A549 treated with Mapracorat at 1 μM for 4 hours (cell line): Measurements from ENCODE around the gene CNKSR1. TPM values are rescaled to one million over a fixed set of nuclear protein-coding genes. Genes with fewer than 3 reads are reported as not detected.

ENCODE experiments used
- total RNA-seq: library from RNA; stranded (reverse); fragments of 200-300 nt; extraction: Qiagen RNA extraction; gene quantifications from 5 replicates; pipeline ENCODE4 v1.2.3, GENCODE V29; 2022

Gene CNKSR1, protein sequence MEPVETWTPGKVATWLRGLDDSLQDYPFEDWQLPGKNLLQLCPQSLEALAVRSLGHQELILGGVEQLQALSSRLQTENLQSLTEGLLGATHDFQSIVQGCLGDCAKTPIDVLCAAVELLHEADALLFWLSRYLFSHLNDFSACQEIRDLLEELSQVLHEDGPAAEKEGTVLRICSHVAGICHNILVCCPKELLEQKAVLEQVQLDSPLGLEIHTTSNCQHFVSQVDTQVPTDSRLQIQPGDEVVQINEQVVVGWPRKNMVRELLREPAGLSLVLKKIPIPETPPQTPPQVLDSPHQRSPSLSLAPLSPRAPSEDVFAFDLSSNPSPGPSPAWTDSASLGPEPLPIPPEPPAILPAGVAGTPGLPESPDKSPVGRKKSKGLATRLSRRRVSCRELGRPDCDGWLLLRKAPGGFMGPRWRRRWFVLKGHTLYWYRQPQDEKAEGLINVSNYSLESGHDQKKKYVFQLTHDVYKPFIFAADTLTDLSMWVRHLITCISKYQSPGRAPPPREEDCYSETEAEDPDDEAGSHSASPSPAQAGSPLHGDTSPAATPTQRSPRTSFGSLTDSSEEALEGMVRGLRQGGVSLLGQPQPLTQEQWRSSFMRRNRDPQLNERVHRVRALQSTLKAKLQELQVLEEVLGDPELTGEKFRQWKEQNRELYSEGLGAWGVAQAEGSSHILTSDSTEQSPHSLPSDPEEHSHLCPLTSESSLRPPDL
- 0.15 to 0.58 TPM (median 0.32 TPM) in 4 of 5 replicates, not detected in the other for total RNA-seq

GRCh38 chr1:26177182-26177684, at the start of gene CNKSR1:
CNKSR1 (plus strand) TSS chr1:26177491; CDS start chr1:26177548, 57 bp downstream.

DNA sequence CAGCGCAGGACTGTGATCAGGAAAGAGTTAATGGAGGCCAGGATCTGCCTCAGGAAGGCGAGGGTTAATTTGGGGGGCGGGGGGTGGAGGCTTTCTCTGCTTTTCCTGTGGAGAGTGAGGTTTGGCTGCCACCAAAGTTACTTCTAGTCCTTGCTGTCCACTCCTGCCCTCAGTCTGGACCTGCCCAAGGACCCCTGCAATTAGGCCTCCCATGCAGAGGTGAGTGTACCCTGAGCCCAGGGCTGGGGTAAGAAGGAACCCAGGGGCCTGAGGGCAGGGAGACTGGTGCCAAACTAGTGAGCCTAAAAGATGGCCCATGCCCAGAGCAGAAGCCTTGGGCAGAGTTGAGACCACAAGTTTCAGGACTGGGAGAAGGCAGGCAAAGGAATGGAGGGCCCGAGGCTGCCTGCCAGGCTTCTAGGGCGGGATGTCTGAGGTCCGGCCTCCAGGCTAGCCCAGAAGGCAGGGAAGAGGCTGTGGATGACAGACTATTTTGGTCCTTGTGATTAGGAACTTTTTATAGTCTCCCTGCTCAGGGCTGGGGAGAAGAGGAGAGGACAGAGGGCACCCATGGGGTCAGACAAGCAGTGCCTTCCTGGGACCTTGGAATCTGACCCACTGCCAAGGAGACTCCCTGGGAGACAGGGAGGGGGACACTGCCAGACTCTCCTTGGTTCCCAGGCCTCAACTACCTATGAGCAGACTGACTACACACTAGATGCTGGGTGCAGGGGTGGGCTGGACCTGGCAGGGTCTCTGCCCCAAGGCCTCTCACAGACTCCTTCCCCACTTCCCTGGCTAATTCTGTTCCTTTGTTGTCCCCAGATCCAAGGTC, 18.2 kb upstream of the CNKSR1 start, which contains the start of gene FAM110D:
FAM110D (plus strand) TSS at position 172 of the 835 bp plus-strand sequence. CDS start 2,213 bp downstream, outside the sequence.

DNA sequence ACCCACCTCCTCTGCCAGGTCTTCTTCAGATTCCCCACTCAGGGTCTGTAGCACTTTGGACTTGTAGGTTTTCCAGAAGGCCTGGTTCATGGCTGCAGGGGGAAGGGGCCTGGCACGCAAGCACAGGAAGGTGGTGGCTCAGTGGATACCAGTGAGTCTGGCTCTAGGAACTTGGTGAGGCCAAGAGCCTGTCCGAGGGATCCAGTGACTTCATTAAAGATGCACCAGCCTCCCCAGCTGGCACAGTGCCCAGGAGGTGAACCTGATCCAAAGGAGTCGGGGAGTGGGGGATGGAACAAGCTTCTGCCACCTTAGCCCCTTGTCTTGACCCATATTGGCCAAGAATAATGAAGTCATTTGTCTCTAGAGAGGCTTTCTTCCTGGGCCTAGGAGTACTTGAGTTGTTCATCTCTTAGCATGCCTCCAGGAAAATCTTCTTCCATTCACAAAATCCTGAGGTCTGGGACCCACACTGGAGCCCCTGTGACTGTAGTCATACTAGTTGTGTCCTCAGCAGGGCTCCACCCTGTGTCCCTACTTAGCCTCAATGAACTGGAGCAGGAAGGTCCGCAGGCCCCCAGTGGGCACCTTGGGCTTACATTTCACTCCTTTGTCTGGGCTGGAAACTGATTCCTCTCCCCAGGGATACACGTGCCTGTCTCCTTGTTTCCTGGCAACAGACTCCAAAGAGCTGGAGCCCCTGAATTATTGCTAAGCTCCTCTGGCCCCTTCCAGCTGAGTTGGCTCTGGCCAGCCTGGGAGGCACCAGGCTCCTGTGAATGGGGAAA, 8.7 kb upstream of the CNKSR1 start, which contains the start of gene C1orf232:
C1orf232 (minus strand) TSS at position 554 of the 788 bp plus-strand sequence; CDS start at position 90, 464 bp downstream.

DNA sequence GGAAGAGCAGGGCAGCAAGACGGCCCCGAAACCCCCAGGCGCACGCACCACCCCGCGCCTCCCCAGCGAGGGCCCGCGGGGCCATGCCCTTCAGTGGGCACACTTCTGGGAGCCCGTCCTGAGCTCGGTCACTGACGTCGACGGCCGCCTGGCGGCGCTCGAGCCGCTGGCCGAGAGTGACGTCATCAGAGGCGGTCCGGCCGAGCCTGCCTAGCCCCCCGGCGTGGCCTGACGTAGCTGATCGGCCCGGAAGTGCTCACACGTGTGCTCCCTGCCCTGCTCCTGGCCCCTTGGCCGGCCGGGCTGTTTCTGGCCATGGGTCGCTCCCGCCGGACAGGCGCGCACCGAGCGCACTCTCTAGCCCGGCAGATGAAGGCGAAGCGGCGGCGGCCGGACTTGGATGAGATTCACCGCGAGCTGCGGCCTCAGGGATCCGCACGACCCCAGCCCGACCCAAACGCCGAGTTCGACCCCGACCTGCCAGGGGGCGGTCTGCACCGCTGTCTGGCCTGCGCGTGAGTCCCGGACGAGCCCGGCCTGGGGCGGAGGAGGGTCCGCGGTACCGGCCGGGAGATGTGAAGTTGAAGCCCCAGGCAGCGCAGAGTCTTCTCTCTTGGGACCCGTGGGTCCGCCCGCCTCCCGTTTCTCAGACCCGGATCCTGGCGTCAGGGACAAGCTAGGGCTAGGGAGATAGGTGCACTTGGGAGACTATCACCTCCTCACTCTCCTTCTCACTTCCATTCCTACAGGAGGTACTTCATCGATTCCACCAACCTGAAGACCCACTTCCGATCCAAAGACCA, 7.4 kb upstream of the CNKSR1 start, which contains the start of gene ZNF593:
ZNF593 (plus strand) TSS at position 240 of the 803 bp plus-strand sequence; CDS start at position 316, 76 bp downstream.

DNA sequence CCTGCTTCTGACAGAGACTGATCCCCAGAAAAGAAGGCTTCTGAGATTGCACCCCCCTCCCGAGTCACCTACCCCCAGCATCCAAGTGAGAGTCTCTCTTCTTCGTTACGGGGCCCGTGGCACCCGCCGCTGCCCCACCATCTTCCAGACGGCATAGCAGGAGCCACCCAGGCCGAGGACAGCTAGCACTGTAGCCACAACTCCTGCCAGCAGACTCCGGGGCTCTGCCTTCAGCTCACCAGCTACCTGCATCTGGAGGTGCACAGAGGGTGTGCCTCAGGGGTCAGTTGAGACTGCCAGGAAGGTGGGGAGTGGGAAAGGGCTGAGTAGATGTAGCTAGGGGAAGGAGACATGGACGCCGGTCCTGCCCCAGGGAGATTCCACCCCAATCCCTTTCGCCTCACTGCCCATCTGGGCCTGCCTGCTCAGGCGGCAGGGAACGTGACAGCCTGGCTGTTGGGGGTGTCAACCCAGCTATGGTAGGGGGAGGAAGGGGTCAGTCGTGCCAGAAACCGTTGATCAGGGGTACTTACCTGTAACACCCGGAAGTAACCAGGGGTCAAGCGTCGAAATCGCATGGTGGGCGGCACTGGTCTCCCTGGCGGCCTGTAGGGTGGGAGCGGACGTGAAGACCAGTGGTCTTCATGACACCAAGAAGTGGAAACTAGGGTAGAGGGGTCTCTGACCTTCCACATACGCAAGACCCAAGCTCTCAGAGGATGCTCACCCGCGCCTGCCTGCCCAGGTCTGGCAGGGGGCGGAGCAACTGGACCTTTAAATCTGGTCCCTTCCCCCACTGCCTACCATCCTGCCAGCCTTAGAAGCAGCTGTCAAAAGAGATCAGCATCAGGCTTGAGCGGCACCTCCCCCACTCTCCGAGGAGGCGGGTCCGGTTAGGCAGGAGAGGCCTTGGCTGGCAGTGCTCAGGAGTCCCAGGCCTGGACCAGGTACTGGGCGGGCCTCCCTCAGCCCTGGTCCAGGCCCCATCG, 5.9 kb upstream of the CNKSR1 start, which contains the start of gene ZNF593OS:
ZNF593OS (minus strand) TSS at position 749 of the 989 bp plus-strand sequence; CDS start at position 578, 171 bp downstream.

GRCh38 chr1:26190373-26190987, 13.2 kb downstream of the CNKSR1 start, which contains the start of gene CATSPER4:
CATSPER4 (plus strand) TSS chr1:26190602; CDS start chr1:26190628, 26 bp downstream.

GRCh38 chr1:26233903-26234643, 56.8 kb downstream of the CNKSR1 start, which contains the start of gene CEP85:
CEP85 (plus strand) TSS chr1:26234200; CDS start chr1:26239784, 5,584 bp downstream.

Other genes starting within 250 kb of the CNKSR1 start
- 6.1 to 9.1 TPM (median 7.8 TPM) in 5 replicates for gene PAFAH2, start 179.4 kb upstream of the CNKSR1 start, total RNA-seq
- gene EXTL1, start 155.7 kb upstream of the CNKSR1 start, total RNA-seq = not detected in 5 replicates
- 0.11 to 0.96 TPM (median 0.31 TPM) in 5 replicates for gene SLC30A2, start 131.4 kb upstream of the CNKSR1 start, total RNA-seq
- 1.3 to 1.8 TPM (median 1.5 TPM) in 5 replicates for gene TRIM63, start 109.9 kb upstream of the CNKSR1 start, total RNA-seq
- 1.8 to 2.3 TPM (median 1.9 TPM) in 5 replicates for gene PDIK1L, start 65.7 kb upstream of the CNKSR1 start, total RNA-seq
- gene FAM110D, start 18.4 kb upstream of the CNKSR1 start, total RNA-seq = 0.05 to 0.08 TPM in 2 of 5 replicates, not detected in the others
- not detected in 5 replicates for gene C1orf232, start 8.5 kb upstream of the CNKSR1 start, total RNA-seq
- gene ZNF593, start 7.6 kb upstream of the CNKSR1 start, total RNA-seq = 49.4 to 69.6 TPM (median 64.8 TPM) in 5 replicates
- gene ZNF593OS, start 5.7 kb upstream of the CNKSR1 start, total RNA-seq = 0.65 TPM in 1 of 5 replicates, not detected in the others
- gene CATSPER4, start 13.1 kb downstream of the CNKSR1 start, total RNA-seq = not detected in 5 replicates
- gene CEP85, start 56.7 kb downstream of the CNKSR1 start, total RNA-seq = 11.2 to 14.2 TPM (median 12.9 TPM) in 5 replicates
- gene SH3BGRL3, start 102.6 kb downstream of the CNKSR1 start, total RNA-seq = 126 to 157 TPM (median 140 TPM) in 5 replicates
- 11.8 to 18.4 TPM (median 15.9 TPM) in 5 replicates for gene UBXN11, start 129.1 kb downstream of the CNKSR1 start, total RNA-seq
- gene CD52, start 140.5 kb downstream of the CNKSR1 start, total RNA-seq = 0.64 TPM in 1 of 5 replicates, not detected in the others
- gene CRYBG2, start 176.6 kb downstream of the CNKSR1 start, total RNA-seq = 0.99 to 1.9 TPM (median 1.3 TPM) in 5 replicates
- gene ZNF683, start 195.3 kb downstream of the CNKSR1 start, total RNA-seq = not detected in 5 replicates
- gene LIN28A, start 233.3 kb downstream of the CNKSR1 start, total RNA-seq = not detected in 5 replicates